KMS-11 (cell line): Measurements from ENCODE around the gene PYCR2.

Source experiments
- H2AFZ ChIP-seq: fragments of 200-600 bp; sonication (generic); 2 replicates; pipeline ENCODE4 v1.6.1; 2016; ENCODE audit warnings: antibody characterized with exemption, mixed run types, low read depth
- H3K27ac ChIP-seq: fragments of 200-600 bp; sonication (generic); 2 replicates; pipeline ENCODE4 v1.6.1; 2016; ENCODE audit warnings: mild to moderate bottlenecking, mixed run types
- H3K27me3 ChIP-seq: fragments of 200-600 bp; sonication (generic); 2 replicates; pipeline ENCODE4 v1.6.1; 2017; ENCODE audit warnings: mild to moderate bottlenecking, low read depth, mixed run types, moderate library complexity; ENCODE audit not compliant: insufficient read depth
- H3K36me3 ChIP-seq: fragments of 200-600 bp; sonication (generic); 2 replicates; pipeline ENCODE4 v1.6.1; 2017; ENCODE audit warnings: mild to moderate bottlenecking, mixed run types; ENCODE audit not compliant: insufficient read depth
- H3K4me1 ChIP-seq: fragments of 200-600 bp; sonication (generic); 2 replicates; pipeline ENCODE4 v1.6.1; 2016; ENCODE audit warnings: mild to moderate bottlenecking, low read depth, mixed run types; ENCODE audit not compliant: poor library complexity, severe bottlenecking
- H3K4me2 ChIP-seq: fragments of 200-600 bp; sonication (generic); 2 replicates; pipeline ENCODE4 v1.7.0; 2016; ENCODE audit warnings: mild to moderate bottlenecking, mixed run types
- H3K4me3 ChIP-seq: fragments of 200-600 bp; sonication (generic); IDR thresholded peaks from 2 replicates; pipeline ENCODE4 v1.6.1; 2017; ENCODE audit warnings: low read depth, low read length, mixed read lengths; ENCODE audit not compliant: insufficient read depth
- H3K79me2 ChIP-seq: fragments of 200-600 bp; sonication (generic); 2 replicates; pipeline ENCODE4 v1.6.1; 2016; ENCODE audit warnings: low read depth, mixed run types; ENCODE audit not compliant: insufficient read depth
- H3K9ac ChIP-seq: fragments of 200-600 bp; sonication (generic); 2 replicates; pipeline ENCODE4 v1.6.1; 2016; ENCODE audit warnings: mild to moderate bottlenecking, mixed run types
- H4K20me1 ChIP-seq: fragments of 200-600 bp; sonication (generic); 2 replicates; pipeline ENCODE4 v1.6.1; 2016; ENCODE audit warnings: mild to moderate bottlenecking, mixed run types; ENCODE audit not compliant: insufficient read depth
- CTCF ChIP-seq: fragments of 200-600 bp; sonication (generic); conservative IDR thresholded peaks from 2 replicates; pipeline ENCODE4 v1.6.1; 2017; ENCODE audit warnings: low read depth, mild to moderate bottlenecking, antibody characterized with exemption, low read length, moderate library complexity, mixed read lengths

Gene PYCR2

GRCh38 chr1:225944387-225944786 is 20.3 kb upstream of the PYCR2 start:
- H3K36me3 ChIP-seq, result no peaks in the 10 kb centered on the region
- H3K27me3 ChIP-seq, result no peaks in the 10 kb centered on the region
- peak overlapping the region; percentile 47; the same call in 1 of the 2 replicates for H2AFZ ChIP-seq
- no peaks in the 10 kb centered on the region for H3K79me2 ChIP-seq
- H3K4me3 ChIP-seq, result no peak overlapping the region
- no peak overlapping the region for H3K9ac ChIP-seq
- H3K4me1 ChIP-seq, result peaks cover 59% of the 10 kb centered on the region
- H3K4me2 ChIP-seq, result peak overlapping the region; percentile 43; the same call in 1 of the 2 replicates
- H4K20me1 ChIP-seq, result no peaks in the 10 kb centered on the region
- peak overlapping the region; percentile 8; the same call in 1 of the 2 replicates for H3K27ac ChIP-seq
- TF ChIP-seq CTCF, result no peak

- no peaks in the 10 kb centered on the region for H3K79me2 ChIP-seq
- TF ChIP-seq CTCF, result no peak
- H3K27ac ChIP-seq, result peak overlapping the region; percentile 92; the same call in 1 of the 2 replicates
- H3K4me3 ChIP-seq, result no peak overlapping the region
- peak overlapping the region; percentile 95; the same call in 1 of the 2 replicates for H3K4me2 ChIP-seq
- no peak overlapping the region; the same call in 1 of the 2 replicates for H3K9ac ChIP-seq
- no peaks in the 10 kb centered on the region for H4K20me1 ChIP-seq
- H3K36me3 ChIP-seq, result no peaks in the 10 kb centered on the region
- no peak overlapping the region for H2AFZ ChIP-seq
- no peaks in the 10 kb centered on the region for H3K27me3 ChIP-seq
- H3K4me1 ChIP-seq, result peaks cover 59% of the 10 kb centered on the region
Observed at GRCh38 chr1:225943582-225943981, 19.5 kb upstream of the PYCR2 start.

- H3K4me3 ChIP-seq, result no peak overlapping the region
- TF ChIP-seq CTCF, result no peak
- no peaks in the 10 kb centered on the region for H3K79me2 ChIP-seq
- peaks cover 59% of the 10 kb centered on the region for H3K4me1 ChIP-seq
- no peaks in the 10 kb centered on the region for H3K27me3 ChIP-seq
- peak overlapping the region; percentile 95 for H3K4me2 ChIP-seq
- H3K36me3 ChIP-seq, result no peaks in the 10 kb centered on the region
- peak overlapping the region; percentile 65 for H2AFZ ChIP-seq
- H4K20me1 ChIP-seq, result no peaks in the 10 kb centered on the region
- H3K27ac ChIP-seq, result peak overlapping the region; percentile 92
- H3K9ac ChIP-seq, result peak overlapping the region; percentile 57; the same call in 1 of the 2 replicates
Observed at GRCh38 chr1:225942574-225942973, 18.5 kb upstream of the PYCR2 start.

- Histone ChIP-seq H3K27ac (peak overlapping the region; percentile 92), H3K36me3 (no peaks in the 10 kb centered on the region), H2AFZ (peak overlapping the region; percentile 65), H3K27me3 (no peaks in the 10 kb centered on the region), H3K79me2 (no peaks in the 10 kb centered on the region), H3K4me3 (no peak overlapping the region), H4K20me1 (no peaks in the 10 kb centered on the region), H3K4me2 (peak overlapping the region; percentile 95), H3K9ac (peak overlapping the region; percentile 57; the same call in 1 of the 2 replicates), H3K4me1 (peaks cover 61% of the 10 kb centered on the region)
- TF ChIP-seq CTCF, result no peak
Observed at GRCh38 chr1:225941942-225942222, 17.8 kb upstream of the PYCR2 start.
